ENCODE data around the gene PDE1A. TPM values are rescaled to one million over a fixed set of nuclear protein-coding genes. Genes with fewer than 3 reads are reported as not detected.

The PDE1A gene
- polyA plus RNA-seq, 2 of the 4 experiments (the other 2 are of a cell fraction), result 0.28 to 3.2 TPM

DNA sequence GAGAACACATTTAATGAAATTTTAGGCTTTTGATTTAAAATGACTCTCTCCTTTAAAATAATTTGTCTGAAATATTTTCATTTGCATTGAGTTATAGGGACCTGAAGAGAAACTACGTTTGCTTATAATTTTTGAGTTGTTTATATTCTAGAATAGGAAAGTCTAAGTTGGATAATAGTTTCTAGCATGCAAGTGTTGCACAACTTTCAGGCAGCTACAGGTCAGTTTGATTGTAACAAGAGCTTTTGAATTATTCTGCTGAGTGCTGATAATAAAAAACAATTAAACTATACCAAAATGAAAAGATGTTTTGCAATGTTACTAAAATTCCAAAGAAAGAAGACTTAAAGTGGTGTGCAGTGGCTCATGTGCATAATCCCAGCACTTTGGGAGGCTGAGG, 71.0 kb downstream of the PDE1A start (continued):
- TF ChIP-seq, protein P1, sequence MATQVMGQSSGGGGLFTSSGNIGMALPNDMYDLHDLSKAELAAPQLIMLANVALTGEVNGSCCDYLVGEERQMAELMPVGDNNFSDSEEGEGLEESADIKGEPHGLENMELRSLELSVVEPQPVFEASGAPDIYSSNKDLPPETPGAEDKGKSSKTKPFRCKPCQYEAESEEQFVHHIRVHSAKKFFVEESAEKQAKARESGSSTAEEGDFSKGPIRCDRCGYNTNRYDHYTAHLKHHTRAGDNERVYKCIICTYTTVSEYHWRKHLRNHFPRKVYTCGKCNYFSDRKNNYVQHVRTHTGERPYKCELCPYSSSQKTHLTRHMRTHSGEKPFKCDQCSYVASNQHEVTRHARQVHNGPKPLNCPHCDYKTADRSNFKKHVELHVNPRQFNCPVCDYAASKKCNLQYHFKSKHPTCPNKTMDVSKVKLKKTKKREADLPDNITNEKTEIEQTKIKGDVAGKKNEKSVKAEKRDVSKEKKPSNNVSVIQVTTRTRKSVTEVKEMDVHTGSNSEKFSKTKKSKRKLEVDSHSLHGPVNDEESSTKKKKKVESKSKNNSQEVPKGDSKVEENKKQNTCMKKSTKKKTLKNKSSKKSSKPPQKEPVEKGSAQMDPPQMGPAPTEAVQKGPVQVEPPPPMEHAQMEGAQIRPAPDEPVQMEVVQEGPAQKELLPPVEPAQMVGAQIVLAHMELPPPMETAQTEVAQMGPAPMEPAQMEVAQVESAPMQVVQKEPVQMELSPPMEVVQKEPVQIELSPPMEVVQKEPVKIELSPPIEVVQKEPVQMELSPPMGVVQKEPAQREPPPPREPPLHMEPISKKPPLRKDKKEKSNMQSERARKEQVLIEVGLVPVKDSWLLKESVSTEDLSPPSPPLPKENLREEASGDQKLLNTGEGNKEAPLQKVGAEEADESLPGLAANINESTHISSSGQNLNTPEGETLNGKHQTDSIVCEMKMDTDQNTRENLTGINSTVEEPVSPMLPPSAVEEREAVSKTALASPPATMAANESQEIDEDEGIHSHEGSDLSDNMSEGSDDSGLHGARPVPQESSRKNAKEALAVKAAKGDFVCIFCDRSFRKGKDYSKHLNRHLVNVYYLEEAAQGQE (IDR thresholded peaks at IDR 0.05), result no peak
- no peak for TF ChIP-seq ZFP36 (IDR thresholded peaks at IDR 0.05; ENCODE audit: borderline replicate concordance, partially characterized antibody)
- no peak for TF ChIP-seq TP53 (CRISPR knock-in tag; IDR thresholded peaks at IDR 0.05)
- no peak for TF ChIP-seq ZSCAN20 (CRISPR knock-in tag; IDR thresholded peaks at IDR 0.05)
- TF ChIP-seq KDM5A (IDR thresholded peaks at IDR 0.05), result no peak
- TF ChIP-seq EHMT2 (IDR thresholded peaks at IDR 0.05; ENCODE audit: low read depth), result no peak
- no peak for TF ChIP-seq MAZ (IDR thresholded peaks at IDR 0.05; ENCODE audit: borderline replicate concordance, low read depth, low read length)
- no peak for TF ChIP-seq CHD2 (IDR thresholded peaks at IDR 0.05; ENCODE audit: low read length, partially characterized antibody)
- TF ChIP-seq, protein P2, sequence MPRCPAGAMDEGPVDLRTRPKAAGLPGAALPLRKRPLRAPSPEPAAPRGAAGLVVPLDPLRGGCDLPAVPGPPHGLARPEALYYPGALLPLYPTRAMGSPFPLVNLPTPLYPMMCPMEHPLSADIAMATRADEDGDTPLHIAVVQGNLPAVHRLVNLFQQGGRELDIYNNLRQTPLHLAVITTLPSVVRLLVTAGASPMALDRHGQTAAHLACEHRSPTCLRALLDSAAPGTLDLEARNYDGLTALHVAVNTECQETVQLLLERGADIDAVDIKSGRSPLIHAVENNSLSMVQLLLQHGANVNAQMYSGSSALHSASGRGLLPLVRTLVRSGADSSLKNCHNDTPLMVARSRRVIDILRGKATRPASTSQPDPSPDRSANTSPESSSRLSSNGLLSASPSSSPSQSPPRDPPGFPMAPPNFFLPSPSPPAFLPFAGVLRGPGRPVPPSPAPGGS (IDR thresholded peaks at IDR 0.05), result no peak
- TF ChIP-seq JUN (IDR thresholded peaks at IDR 0.05), result no peak

DNA sequence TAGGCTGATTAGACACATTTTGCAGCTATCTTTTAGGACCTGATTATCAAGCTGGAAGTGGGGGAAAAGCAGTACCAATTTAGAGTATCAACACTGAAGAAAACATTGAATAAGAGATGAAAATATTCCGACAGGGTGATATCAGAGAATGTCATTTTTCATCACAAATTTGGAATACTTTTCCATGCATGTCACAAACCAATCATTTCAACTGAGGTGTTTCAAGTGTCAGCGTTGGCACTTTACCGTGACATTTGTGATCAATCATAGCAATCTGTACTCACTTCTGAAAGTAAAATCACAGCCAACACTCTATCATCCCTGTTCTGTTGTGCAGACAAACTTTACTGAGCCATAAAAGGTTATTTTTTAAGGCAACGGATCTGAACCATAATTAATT, 75.4 kb downstream of the PDE1A start:
- Histone ChIP-seq H3K4me1 (no peaks in the 10 kb centered on the region), H3K9me3 (no peaks in the 10 kb centered on the region), H3K27ac (no peak overlapping the region), H3K4me2 (no peak overlapping the region), H3K4me3 (no peak overlapping the region)
- WGBS (ENCODE audit: missing lambda C conversion rate), result 85% methylated on average over 4 of the region's 4 CpGs
- ChIA-PET CTCF (no interaction called here), POLR2A (no interaction called here)
- ATAC-seq (no peak), DNase-seq (ENCODE audit: low read depth in 1 of 2, low spot score in 1 of 2) (no peak), FAIRE-seq (no peak)
- TF ChIP-seq, protein P3, sequence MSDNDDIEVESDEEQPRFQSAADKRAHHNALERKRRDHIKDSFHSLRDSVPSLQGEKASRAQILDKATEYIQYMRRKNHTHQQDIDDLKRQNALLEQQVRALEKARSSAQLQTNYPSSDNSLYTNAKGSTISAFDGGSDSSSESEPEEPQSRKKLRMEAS (IDR thresholded peaks at IDR 0.05), result no peak
- TF ChIP-seq HOXA7 (CRISPR knock-in tag; IDR thresholded peaks at IDR 0.05), result no peak
- TF ChIP-seq, protein P4, sequence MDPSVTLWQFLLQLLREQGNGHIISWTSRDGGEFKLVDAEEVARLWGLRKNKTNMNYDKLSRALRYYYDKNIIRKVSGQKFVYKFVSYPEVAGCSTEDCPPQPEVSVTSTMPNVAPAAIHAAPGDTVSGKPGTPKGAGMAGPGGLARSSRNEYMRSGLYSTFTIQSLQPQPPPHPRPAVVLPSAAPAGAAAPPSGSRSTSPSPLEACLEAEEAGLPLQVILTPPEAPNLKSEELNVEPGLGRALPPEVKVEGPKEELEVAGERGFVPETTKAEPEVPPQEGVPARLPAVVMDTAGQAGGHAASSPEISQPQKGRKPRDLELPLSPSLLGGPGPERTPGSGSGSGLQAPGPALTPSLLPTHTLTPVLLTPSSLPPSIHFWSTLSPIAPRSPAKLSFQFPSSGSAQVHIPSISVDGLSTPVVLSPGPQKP (IDR thresholded peaks at IDR 0.05; ENCODE audit: low read depth, low read length), result no peak
- TF ChIP-seq NFE2L2 (conservative IDR thresholded peaks at IDR 0.05; ENCODE audit: low read length), result no peak
- no peak for TF ChIP-seq BHLHE40 (IDR thresholded peaks at IDR 0.05; ENCODE audit: low read depth, low read length)

DNA sequence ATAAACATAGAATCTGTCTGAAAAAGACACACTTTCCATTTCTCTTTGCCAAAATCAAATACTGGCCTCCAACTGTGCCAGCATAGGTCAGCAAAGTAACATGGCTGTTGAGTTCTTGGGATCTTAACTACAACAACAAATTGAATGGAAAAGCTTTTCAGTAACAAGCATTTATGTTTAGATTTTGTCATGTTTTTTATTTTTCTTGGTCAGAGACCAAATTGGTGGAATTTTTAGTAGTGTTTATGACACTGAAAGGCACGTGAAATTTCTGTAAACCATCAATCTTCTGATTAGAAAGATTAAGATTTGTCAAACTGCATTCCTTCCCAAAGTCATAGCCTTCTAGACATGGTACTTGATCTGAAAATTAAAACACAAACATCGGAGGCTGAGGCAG, 77.6 kb downstream of the PDE1A start:
- ChIA-PET POLR2A (no interaction called here), CTCF (no interaction called here)
- ATAC-seq (no peak), DNase-seq (ENCODE audit: low read depth in 1 of 2, low spot score in 1 of 2) (no peak), FAIRE-seq (no peak)
- WGBS (ENCODE audit: missing lambda C conversion rate), result 80% methylated on average over 2 of the region's 2 CpGs
- no peak overlapping the region for H3K4me3 ChIP-seq
- no peaks in the 10 kb centered on the region for H3K9me3 ChIP-seq
- TF ChIP-seq, protein P4 (IDR thresholded peaks at IDR 0.05; ENCODE audit: low read depth, low read length), result no peak
- TF ChIP-seq POLR2AphosphoS2 (conservative IDR thresholded peaks at IDR 0.05; ENCODE audit: low read length) (no peak), NFE2L2 (conservative IDR thresholded peaks at IDR 0.05; ENCODE audit: low read length) (no peak), RFX5 (IDR thresholded peaks at IDR 0.05) (no peak), NPAS2 (CRISPR knock-in tag; IDR thresholded peaks at IDR 0.05; ENCODE audit: borderline replicate concordance) (no peak), HOXB13 (CRISPR knock-in tag; IDR thresholded peaks at IDR 0.05; ENCODE audit: low read depth) (no peak), MYC (IDR thresholded peaks at IDR 0.05; ENCODE audit: borderline replicate concordance, low read length) (no peak), EHMT2 (IDR thresholded peaks at IDR 0.05; ENCODE audit: low read depth) (no peak), FOSB (CRISPR knock-in tag; IDR thresholded peaks at IDR 0.05) (no peak), CEBPB (IDR thresholded peaks at IDR 0.05) (no peak), EP300 (IDR thresholded peaks at IDR 0.05) (no peak)
- H3K4me1 ChIP-seq, result no peaks in the 10 kb centered on the region
- no peak overlapping the region for H3K4me2 ChIP-seq
- H3K27ac ChIP-seq, result no peak overlapping the region

Measured in A549 (cell line).